Measurements from ENCODE around the gene NOL4L. TPM values are rescaled to one million over a fixed set of nuclear protein-coding genes. Genes with fewer than 3 reads are reported as not detected.

The NOL4L gene
- total RNA-seq, 1 experiment from 2014 or later = 1.4 TPM

DNA sequence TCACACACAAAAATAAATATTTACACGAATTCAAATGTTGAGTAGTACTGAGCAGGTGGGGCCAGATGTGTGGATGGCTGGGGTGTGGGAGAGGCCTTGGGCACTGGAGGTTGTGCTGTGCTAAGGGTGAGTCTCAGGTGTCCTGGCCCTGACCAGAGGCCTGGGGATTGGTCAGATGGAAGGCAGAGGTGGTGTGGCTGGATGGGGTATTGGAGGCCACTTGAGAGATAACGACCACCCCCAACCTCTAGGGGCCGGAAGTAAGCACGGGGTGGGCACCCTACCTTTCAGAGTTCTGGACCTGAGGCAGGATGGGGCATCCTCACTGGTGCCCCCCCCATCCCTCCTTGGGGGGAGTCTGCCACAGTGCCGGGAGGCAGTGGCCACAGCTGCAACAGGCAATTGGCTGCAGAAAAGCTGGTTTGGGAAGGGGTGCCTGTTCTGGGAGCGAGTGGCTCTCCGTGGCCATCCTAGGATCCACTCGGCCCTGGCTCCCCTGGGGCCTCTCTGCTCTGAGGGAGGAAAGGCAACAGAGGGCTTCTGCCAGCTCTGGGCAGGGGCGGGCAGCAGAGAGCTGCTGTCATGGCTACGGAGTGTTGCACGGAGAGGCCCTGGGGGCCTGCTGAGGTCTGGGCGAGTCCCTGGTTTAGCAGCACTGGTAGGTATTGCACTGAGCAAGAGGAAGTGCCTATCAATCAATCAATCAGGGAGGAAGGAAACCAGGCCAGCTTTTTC, 139.4 kb downstream of the NOL4L start:
- intact Hi-C loops (cut with micrococcal nuclease; ENCODE audit: unreplicated experiment) = loop anchor here (1.0 kb wide), 1 partner anchor 10 kb away; no protein-coding TSS in a partner anchor
- H3K4me1 ChIP-seq (ENCODE audit: insufficient read depth, low read length, poor library complexity, severe bottlenecking) = no peaks in the 10 kb centered on the region
- H3K4me3 ChIP-seq (ENCODE audit: low read depth, low read length, poor library complexity, severe bottlenecking) = no peak overlapping the region
- no TSS peak for BruUV-seq (replicated peaks)
- H3K27ac ChIP-seq (ENCODE audit: low read depth, low read length, poor library complexity, severe bottlenecking) = no peak overlapping the region
- CTCF ChIA-PET = interaction anchor here (0.6 kb wide), 1 partner anchor 397 kb away, joined by 4 read pairs; no protein-coding TSS in a partner anchor
- TF ChIP-seq, protein P1, sequence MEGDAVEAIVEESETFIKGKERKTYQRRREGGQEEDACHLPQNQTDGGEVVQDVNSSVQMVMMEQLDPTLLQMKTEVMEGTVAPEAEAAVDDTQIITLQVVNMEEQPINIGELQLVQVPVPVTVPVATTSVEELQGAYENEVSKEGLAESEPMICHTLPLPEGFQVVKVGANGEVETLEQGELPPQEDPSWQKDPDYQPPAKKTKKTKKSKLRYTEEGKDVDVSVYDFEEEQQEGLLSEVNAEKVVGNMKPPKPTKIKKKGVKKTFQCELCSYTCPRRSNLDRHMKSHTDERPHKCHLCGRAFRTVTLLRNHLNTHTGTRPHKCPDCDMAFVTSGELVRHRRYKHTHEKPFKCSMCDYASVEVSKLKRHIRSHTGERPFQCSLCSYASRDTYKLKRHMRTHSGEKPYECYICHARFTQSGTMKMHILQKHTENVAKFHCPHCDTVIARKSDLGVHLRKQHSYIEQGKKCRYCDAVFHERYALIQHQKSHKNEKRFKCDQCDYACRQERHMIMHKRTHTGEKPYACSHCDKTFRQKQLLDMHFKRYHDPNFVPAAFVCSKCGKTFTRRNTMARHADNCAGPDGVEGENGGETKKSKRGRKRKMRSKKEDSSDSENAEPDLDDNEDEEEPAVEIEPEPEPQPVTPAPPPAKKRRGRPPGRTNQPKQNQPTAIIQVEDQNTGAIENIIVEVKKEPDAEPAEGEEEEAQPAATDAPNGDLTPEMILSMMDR (conservative IDR thresholded peaks at IDR 0.05; ENCODE audit: low read depth, low read length) = no peak
- no peak for TF ChIP-seq EZH2 (IDR thresholded peaks at IDR 0.05; ENCODE audit: borderline replicate concordance, low read depth, low read length, poor library complexity, severe bottlenecking)
- no peaks in the 10 kb centered on the region for H3K9me3 ChIP-seq (ENCODE audit: low read depth, low read length, poor library complexity, severe bottlenecking)
- POLR2A ChIA-PET (ENCODE audit: low non-redundant PET) = no interaction called here
- no peak for DNase-seq (ENCODE audit: low spot score)
- no peaks in the 10 kb centered on the region for H3K36me3 ChIP-seq (ENCODE audit: insufficient read depth, low read length, poor library complexity, severe bottlenecking)
- H3K27me3 ChIP-seq (replicated peaks; ENCODE audit: insufficient read depth, low read depth, low read length, poor library complexity) = no peaks in the 10 kb centered on the region

DNA sequence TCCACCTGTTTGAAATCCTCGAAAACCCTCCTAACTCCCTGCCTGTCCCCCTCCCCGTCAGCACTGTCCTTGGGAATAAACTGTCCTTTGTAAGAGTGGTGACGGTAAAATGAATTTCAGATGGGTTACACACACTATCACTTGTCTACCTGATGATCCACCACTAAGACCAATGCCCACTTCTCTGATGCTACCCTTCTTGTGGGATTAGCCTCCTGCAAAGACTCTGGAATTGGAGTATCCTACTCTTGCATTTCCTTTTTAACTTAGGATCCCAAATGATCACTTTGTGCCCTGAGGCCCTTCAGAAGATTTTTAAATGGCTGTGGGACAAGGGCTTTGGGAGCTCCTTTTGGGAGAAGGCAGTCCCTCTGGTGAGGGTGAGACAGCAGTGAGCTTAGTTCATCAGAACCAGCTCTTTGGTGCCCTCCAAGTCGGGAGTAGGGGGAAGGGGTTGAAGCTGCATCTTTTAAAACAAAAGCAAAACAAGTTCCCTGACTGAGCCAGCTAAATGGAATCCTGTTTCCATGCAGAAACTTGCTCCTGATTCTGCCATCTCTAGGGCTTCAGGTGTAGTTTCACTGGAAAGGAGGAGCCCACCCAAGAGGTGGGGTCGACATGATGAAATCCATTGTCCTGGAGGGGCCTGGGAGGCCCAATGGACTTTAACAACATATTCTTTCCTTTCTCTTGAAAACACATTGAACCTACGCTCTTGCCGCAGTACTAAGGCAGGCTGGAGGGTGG, 140.5 kb downstream of the NOL4L start:
- no peaks in the 10 kb centered on the region for H3K9me3 ChIP-seq (ENCODE audit: low read depth, low read length, poor library complexity, severe bottlenecking)
- no peaks in the 10 kb centered on the region for H3K36me3 ChIP-seq (ENCODE audit: insufficient read depth, low read length, poor library complexity, severe bottlenecking)
- H3K27ac ChIP-seq (ENCODE audit: low read depth, low read length, poor library complexity, severe bottlenecking) = no peak overlapping the region
- no TSS peak for BruUV-seq (replicated peaks)
- H3K27me3 ChIP-seq (replicated peaks; ENCODE audit: insufficient read depth, low read depth, low read length, poor library complexity) = no peaks in the 10 kb centered on the region
- TF ChIP-seq EZH2 (IDR thresholded peaks at IDR 0.05; ENCODE audit: borderline replicate concordance, low read depth, low read length, poor library complexity, severe bottlenecking) = no peak
- TF ChIP-seq, protein P1 (conservative IDR thresholded peaks at IDR 0.05; ENCODE audit: low read depth, low read length) = no peak
- CTCF ChIA-PET = interaction anchor here (0.6 kb wide), 1 partner anchor 396 kb away, joined by 4 read pairs; no protein-coding TSS in a partner anchor
- H3K4me1 ChIP-seq (ENCODE audit: insufficient read depth, low read length, poor library complexity, severe bottlenecking) = no peaks in the 10 kb centered on the region
- intact Hi-C loops (cut with micrococcal nuclease; ENCODE audit: unreplicated experiment) = loop anchor here (1.0 kb wide), 1 partner anchor 11 kb away; no protein-coding TSS in a partner anchor
- POLR2A ChIA-PET (ENCODE audit: low non-redundant PET) = no interaction called here
- DNase-seq (ENCODE audit: low spot score) = no peak
- H3K4me3 ChIP-seq (ENCODE audit: low read depth, low read length, poor library complexity, severe bottlenecking) = no peak overlapping the region

DNA sequence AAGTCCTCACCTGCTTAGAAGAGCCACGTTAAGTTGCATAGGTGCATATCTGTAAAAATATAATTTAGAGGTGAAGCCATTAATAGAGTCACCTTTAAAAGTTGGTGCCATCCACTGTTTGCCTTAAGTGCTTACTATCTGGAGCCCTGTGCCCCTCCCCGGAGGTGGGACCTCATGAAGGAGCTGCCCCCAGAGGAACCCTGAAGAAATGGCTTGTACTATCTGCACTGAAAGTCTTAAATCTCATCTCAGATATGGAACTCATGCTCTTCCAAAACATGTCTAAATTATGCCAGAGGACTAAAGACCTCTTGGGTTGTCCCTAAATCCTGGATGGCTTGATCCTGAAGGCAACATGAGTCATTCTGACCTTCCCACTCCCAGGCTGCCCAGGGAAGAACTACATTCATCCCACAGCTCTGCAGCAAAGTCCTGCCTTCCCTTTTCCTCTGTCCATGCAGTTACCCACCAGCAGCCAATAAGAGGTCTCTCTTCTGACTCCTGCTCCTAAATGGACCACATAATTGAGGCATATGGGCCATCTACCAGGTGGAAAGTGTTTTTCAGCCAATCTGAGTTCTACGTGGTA, 141.7 kb downstream of the NOL4L start:
- DNase-seq (ENCODE audit: low spot score) = no peak
- H3K4me3 ChIP-seq (ENCODE audit: low read depth, low read length, poor library complexity, severe bottlenecking) = no peak overlapping the region
- peaks cover 11% of the 10 kb centered on the region for H3K36me3 ChIP-seq (ENCODE audit: insufficient read depth, low read length, poor library complexity, severe bottlenecking)
- no peaks in the 10 kb centered on the region for H3K27me3 ChIP-seq (replicated peaks; ENCODE audit: insufficient read depth, low read depth, low read length, poor library complexity)
- no peaks in the 10 kb centered on the region for H3K9me3 ChIP-seq (ENCODE audit: low read depth, low read length, poor library complexity, severe bottlenecking)
- intact Hi-C loops (cut with micrococcal nuclease; ENCODE audit: unreplicated experiment) = no loop called here
- POLR2A ChIA-PET (ENCODE audit: low non-redundant PET) = no interaction called here
- CTCF ChIA-PET = no interaction called here
- TF ChIP-seq, protein P1 (conservative IDR thresholded peaks at IDR 0.05; ENCODE audit: low read depth, low read length) = no peak
- no peak for TF ChIP-seq EZH2 (IDR thresholded peaks at IDR 0.05; ENCODE audit: borderline replicate concordance, low read depth, low read length, poor library complexity, severe bottlenecking)
- H3K27ac ChIP-seq (ENCODE audit: low read depth, low read length, poor library complexity, severe bottlenecking) = no peak overlapping the region
- no TSS peak for BruUV-seq (replicated peaks)
- no peaks in the 10 kb centered on the region for H3K4me1 ChIP-seq (ENCODE audit: insufficient read depth, low read length, poor library complexity, severe bottlenecking)

Data from A673 (cell line).